ENCODE results near the gene RNF10. TPM values are rescaled to one million over a fixed set of nuclear protein-coding genes. Genes with fewer than 3 reads are reported as not detected.

Gene RNF10
- total and polyA plus RNA-seq, 10 of the 15 experiments (the other 5 are each of a cell fraction or from before 2014, with no cell fraction given): 48.2 to 127 (median 64.5) TPM

GRCh38 chr12:120528861-120529525 is 5.2 kb upstream of the RNF10 start, which contains the start of gene COQ5 (continued):
- TF ChIP-seq CEBPZ (IDR thresholded peaks at IDR 0.05; ENCODE audit: low read depth, low read length) (no peak), PAX8 (IDR thresholded peaks at IDR 0.05) (0 out of 2 replicates have a peak, but pooled peaks have one; percentile 71), ATF3 (IDR thresholded peaks at IDR 0.05; ENCODE audit: borderline replicate concordance, extremely low read depth, low read depth, low read length) (no peak), KDM1A (IDR thresholded peaks at IDR 0.05; ENCODE audit: borderline replicate concordance) (no peak), YY1 (IDR thresholded peaks at IDR 0.05; ENCODE audit: low read depth, low read length) (peak; percentile 99), TCF12 (IDR thresholded peaks at IDR 0.05; ENCODE audit: low read depth, low read length) (no peak), FOXK2 (IDR thresholded peaks at IDR 0.05) (no peak; the same call in 1 of the 2 replicates), BCL11A (IDR thresholded peaks at IDR 0.05; ENCODE audit: low read depth, low read length) (no peak), ZBTB40 (IDR thresholded peaks at IDR 0.05; ENCODE audit: borderline replicate concordance) (peak; percentile 30; the same call in 1 of the 2 replicates), ZNF207 (IDR thresholded peaks at IDR 0.05; ENCODE audit: borderline replicate concordance) (peak; percentile 78; the same call in 1 of the 2 replicates), ZNF592 (IDR thresholded peaks at IDR 0.05) (no peak), SP1 (IDR thresholded peaks at IDR 0.05; ENCODE audit: low read depth, low read length) (peak; percentile 38), POU2F2 (IDR thresholded peaks at IDR 0.05; ENCODE audit: borderline replicate concordance, low read depth, low read length) (peak; percentile 42; the same call in 1 of the 3 replicates), CREM (IDR thresholded peaks at IDR 0.05; ENCODE audit: low read depth) (peak; percentile 97), YBX1 (IDR thresholded peaks at IDR 0.05) (no peak), EGR1 (IDR thresholded peaks at IDR 0.05; ENCODE audit: borderline replicate concordance in 1 of 2, low read depth in 2 of 2, low read length in 2 of 2) (peak in 1 of 2 experiments; percentile 50; a peak in 1 of 3 replicates), NFXL1 (IDR thresholded peaks at IDR 0.05; ENCODE audit: borderline replicate concordance) (no peak), KLF5 (IDR thresholded peaks at IDR 0.05; ENCODE audit: partially characterized antibody) (peak; percentile 75)

All from GM12878 (cell line).